Stimulated activated CD4-positive, alpha-beta T cell treated with anti-CD3 and anti-CD28 coated beads, Interleukin-2, amount 100 ng/mL, for 48 hours (primary cell): ENCODE results near the gene AMT.
A peak's percentile ranks its signal among the peaks of the same experiment; 100 is the strongest.

Source experiments
- DNase-seq, 2 donors: peaks; one replicate each; pipeline ENCODE4 v3.0.0-alpha.2; 2020

AMT gene

GRCh38 chr3:49387721-49388120 lies 34.6 kb downstream of the AMT start:
- no peak for DNase-seq

- DNase-seq, result no peak
Measured at GRCh38 chr3:49386056-49386756, 36.1 kb downstream of the AMT start.

GRCh38 chr3:49385617-49386016 lies 36.7 kb downstream of the AMT start:
- no peak for DNase-seq

- DNase-seq, result no peak
Measured at GRCh38 chr3:49383387-49383786, 38.9 kb downstream of the AMT start.

- DNase-seq, result no peak
Measured at GRCh38 chr3:49378249-49378895, 43.9 kb downstream of the AMT start.

GRCh38 chr3:49377483-49377882 lies 44.8 kb downstream of the AMT start:
- DNase-seq, result peak; percentile 27 to 40

GRCh38 chr3:49371946-49372345 lies 50.3 kb downstream of the AMT start:
- DNase-seq, result no peak

- no peak for DNase-seq
Measured at GRCh38 chr3:49370585-49371290, 51.5 kb downstream of the AMT start.
